ENCODE results near the gene DNAJB12. TPM values are rescaled to one million over a fixed set of nuclear protein-coding genes. Genes with fewer than 3 reads are reported as not detected.

Gene DNAJB12
- total RNA-seq, 3 donors from 2014 or later (not counting 1 experiment from before 2014, with no cell fraction given), result 47.3 to 54.2 (median 48.7) TPM

DNA sequence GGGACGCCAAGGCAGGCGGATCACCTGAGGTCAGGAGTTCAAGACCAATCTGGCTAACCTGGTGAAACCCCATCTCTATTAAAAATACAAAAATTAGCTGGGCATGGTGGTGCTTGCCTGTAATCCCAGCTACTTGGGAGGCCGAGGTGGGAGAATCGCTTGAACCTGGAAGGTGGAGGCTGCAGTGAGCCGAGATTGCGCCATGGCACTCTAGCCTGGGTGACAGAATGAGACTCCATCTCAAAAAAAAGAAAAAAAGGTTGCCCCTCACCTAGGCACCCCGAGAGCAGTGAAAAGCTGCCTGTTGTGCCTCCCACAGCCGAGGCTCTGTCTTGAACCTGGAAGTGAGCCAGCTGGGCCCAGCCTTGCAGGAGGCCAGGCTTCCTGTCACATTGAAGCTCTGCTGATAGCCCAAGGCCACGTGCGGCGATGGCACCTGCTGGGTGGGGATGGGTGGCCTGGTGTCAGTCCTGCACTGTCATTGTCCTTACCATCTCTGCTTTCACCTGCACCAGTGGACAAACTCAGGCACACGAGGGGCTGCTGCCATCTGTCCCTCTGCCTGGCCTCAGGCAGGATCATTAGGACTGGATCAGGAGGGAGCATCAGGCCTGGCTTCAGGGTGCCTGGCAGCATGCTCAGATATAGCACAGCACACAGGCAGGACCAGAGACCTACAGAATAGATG lies 37.8 kb downstream of the DNAJB12 start:
- no peak for ATAC-seq
- H3K9me3 Mint-ChIP-seq, result no peaks in the 10 kb centered on the region
- H3K4me3 ChIP-seq (ENCODE audit: low read length), result no peak overlapping the region
- no peaks in the 10 kb centered on the region for H3K27me3 Mint-ChIP-seq (ENCODE audit: low read depth in 2 of 2)
- H3K36me3 ChIP-seq (ENCODE audit: control insufficient read depth, insufficient read depth, low read length), result no peaks in the 10 kb centered on the region
- peak overlapping the region; percentile 15 for H3K27ac ChIP-seq (ENCODE audit: low read length)
- peak overlapping the region; percentile 56 to 58 for H3K27ac Mint-ChIP-seq
- no peaks in the 10 kb centered on the region for H3K27me3 ChIP-seq (ENCODE audit: control insufficient read depth, insufficient read depth, low read length)
- 55% methylated on average over 12 of the region's 12 CpGs for WGBS (ENCODE audit: insufficient coverage)
- TF ChIP-seq CTCF (IDR thresholded peaks at IDR 0.05), result no peak
- peaks cover 44 to 52% of the 10 kb centered on the region in 2 donors for H3K4me1 Mint-ChIP-seq
- H3K9me3 ChIP-seq (ENCODE audit: control insufficient read depth, insufficient read depth, low read length), result no peaks in the 10 kb centered on the region
- intact Hi-C loops (cut with micrococcal nuclease), result no loop called here
- H3K4me1 ChIP-seq (ENCODE audit: control insufficient read depth, insufficient read depth, low read length), result peaks cover 61% of the 10 kb centered on the region
- no peak overlapping the region for H3K4me3 Mint-ChIP-seq
- H3K36me3 Mint-ChIP-seq, result no peaks in the 10 kb centered on the region
- peak in 1 of 2 donors; percentile 80 for DNase-seq

DNA sequence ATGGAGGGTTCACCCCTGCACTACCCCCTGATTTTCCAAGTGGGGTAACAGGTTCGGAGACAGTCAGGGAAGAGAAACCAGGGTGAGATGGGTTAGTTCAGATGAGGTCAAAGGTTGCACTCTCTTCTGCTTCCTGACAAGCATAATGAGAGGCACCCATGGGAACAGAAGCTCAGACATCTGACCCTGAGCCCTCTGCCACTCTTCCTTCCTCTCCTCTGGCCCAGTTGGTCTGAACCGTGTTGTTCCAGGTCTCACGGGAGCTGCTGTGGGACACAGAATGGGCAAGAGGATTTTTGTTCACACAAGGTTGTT lies 38.4 kb downstream of the DNAJB12 start:
- no peaks in the 10 kb centered on the region for H3K9me3 ChIP-seq (ENCODE audit: control insufficient read depth, insufficient read depth, low read length)
- intact Hi-C loops (cut with micrococcal nuclease), result no loop called here
- no peak for TF ChIP-seq CTCF (IDR thresholded peaks at IDR 0.05)
- DNase-seq (no peak), ATAC-seq (no peak)
- H3K27ac ChIP-seq (ENCODE audit: low read length), result no peak overlapping the region
- no peak overlapping the region for H3K4me3 Mint-ChIP-seq
- no peaks in the 10 kb centered on the region for H3K9me3 Mint-ChIP-seq
- no peaks in the 10 kb centered on the region for H3K36me3 Mint-ChIP-seq
- H3K27ac Mint-ChIP-seq, result peak overlapping the region in 1 of 2 donors; percentile 48
- H3K27me3 Mint-ChIP-seq (ENCODE audit: low read depth in 2 of 2), result no peaks in the 10 kb centered on the region
- 71% methylated on average over 3 of the region's 3 CpGs for WGBS (ENCODE audit: insufficient coverage)
- peaks cover 59% of the 10 kb centered on the region for H3K4me1 ChIP-seq (ENCODE audit: control insufficient read depth, insufficient read depth, low read length)
- no peaks in the 10 kb centered on the region for H3K27me3 ChIP-seq (ENCODE audit: control insufficient read depth, insufficient read depth, low read length)
- H3K4me3 ChIP-seq (ENCODE audit: low read length), result no peak overlapping the region
- H3K36me3 ChIP-seq (ENCODE audit: control insufficient read depth, insufficient read depth, low read length), result no peaks in the 10 kb centered on the region
- H3K4me1 Mint-ChIP-seq, result peaks cover 48 to 56% of the 10 kb centered on the region in 2 donors

DNA sequence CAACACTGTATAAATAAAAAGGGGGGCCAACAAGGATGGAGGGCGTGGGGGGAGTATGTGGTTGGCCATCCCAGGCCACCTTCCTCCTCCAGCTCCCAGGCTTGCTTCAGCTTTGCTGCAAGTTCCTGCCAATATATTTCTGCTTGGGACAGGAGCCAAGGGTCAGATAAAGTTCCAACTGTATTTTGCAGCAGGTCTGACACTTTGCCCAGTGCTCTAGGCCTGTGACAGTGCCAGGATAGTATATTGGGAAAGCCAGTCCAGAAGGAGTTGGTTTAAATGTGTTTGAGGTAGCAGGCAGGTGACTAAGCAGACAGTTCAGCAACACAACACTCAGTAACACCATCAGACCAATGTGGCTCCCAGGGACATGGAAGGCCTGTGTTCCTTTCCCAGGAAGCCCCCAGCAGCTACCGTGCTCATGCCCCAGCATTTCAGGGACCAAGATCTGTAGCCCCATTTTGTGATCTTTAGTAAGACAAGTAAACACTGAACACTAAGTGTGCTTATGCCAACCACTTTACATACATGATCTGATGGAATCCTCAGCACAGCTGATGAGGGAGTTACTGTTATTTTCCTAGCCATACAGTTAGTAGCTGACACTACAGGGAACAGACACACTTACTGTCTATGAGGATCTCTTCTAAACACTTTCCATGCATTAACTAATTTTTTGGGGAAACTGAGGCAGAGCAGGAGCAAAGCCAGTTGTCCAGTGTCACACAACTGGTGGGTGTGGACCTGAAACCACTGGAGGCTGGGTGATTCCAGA lies 38.9 kb downstream of the DNAJB12 start:
- 89% methylated on average over 2 of the region's 2 CpGs for WGBS (ENCODE audit: insufficient coverage)
- TF ChIP-seq CTCF (IDR thresholded peaks at IDR 0.05), result no peak
- peak overlapping the region; percentile 18 for H3K4me3 Mint-ChIP-seq
- Histone ChIP-seq H3K4me3 (ENCODE audit: low read length) (no peak overlapping the region), H3K27ac (ENCODE audit: low read length) (no peak overlapping the region), H3K36me3 (ENCODE audit: control insufficient read depth, insufficient read depth, low read length) (no peaks in the 10 kb centered on the region), H3K9me3 (ENCODE audit: control insufficient read depth, insufficient read depth, low read length) (no peaks in the 10 kb centered on the region), H3K27me3 (ENCODE audit: control insufficient read depth, insufficient read depth, low read length) (no peaks in the 10 kb centered on the region), H3K4me1 (ENCODE audit: control insufficient read depth, insufficient read depth, low read length) (peaks cover 54% of the 10 kb centered on the region)
- no peaks in the 10 kb centered on the region for H3K27me3 Mint-ChIP-seq (ENCODE audit: low read depth in 2 of 2)
- H3K27ac Mint-ChIP-seq, result peak overlapping the region in 1 of 2 donors; percentile 48
- intact Hi-C loops (cut with micrococcal nuclease), result no loop called here
- H3K36me3 Mint-ChIP-seq, result no peaks in the 10 kb centered on the region
- ATAC-seq, result no peak
- H3K4me1 Mint-ChIP-seq, result peaks cover 46 to 53% of the 10 kb centered on the region in 2 donors
- no peak for DNase-seq
- H3K9me3 Mint-ChIP-seq, result no peaks in the 10 kb centered on the region
